Activated CD4-positive, alpha-beta T cell treated with anti-CD3 and anti-CD28 coated beads, Interleukin-2, amount 50 U/mL, for 24 hours (primary cell): Measurements from ENCODE around the gene RTN4R.
"Not testable (repeated sequence)": the region's sequence is repeated elsewhere in the genome, so short reads cannot be mapped to it uniquely, and the experiment has no call there.

ENCODE experiments used
- DNase-seq, 2 donors: peaks; one replicate each; pipeline ENCODE4 v3.0.0-alpha.2; 2020; ENCODE audit warnings: low read depth in 1 of 2, low spot score in 1 of 2

The RTN4R gene

GRCh38 chr22:20289182-20290044, 21.3 kb upstream of the RTN4R start:
- not testable (repeated sequence) for DNase-seq

- DNase-seq, result not testable (repeated sequence)
Measured at GRCh38 chr22:20286784-20287423, 18.8 kb upstream of the RTN4R start.

GRCh38 chr22:20286312-20286660, 18.2 kb upstream of the RTN4R start:
- not testable (repeated sequence) for DNase-seq

GRCh38 chr22:20285473-20286311, 17.6 kb upstream of the RTN4R start:
- peak; percentile 73 to 78 for DNase-seq

GRCh38 chr22:20284471-20285086, 16.5 kb upstream of the RTN4R start:
- DNase-seq, result no peak

- DNase-seq, result no peak
Measured at GRCh38 chr22:20283674-20284066, 15.6 kb upstream of the RTN4R start.

- no peak for DNase-seq
Measured at GRCh38 chr22:20282901-20283673, 15.0 kb upstream of the RTN4R start.

GRCh38 chr22:20281891-20282290, 13.8 kb upstream of the RTN4R start:
- DNase-seq, result no peak

GRCh38 chr22:20281473-20281872, 13.4 kb upstream of the RTN4R start:
- DNase-seq, result not testable (repeated sequence)

GRCh38 chr22:20280866-20281265, 12.7 kb upstream of the RTN4R start:
- DNase-seq, result no peak

GRCh38 chr22:20280163-20280562, 12.0 kb upstream of the RTN4R start:
- DNase-seq, result not testable (repeated sequence)

GRCh38 chr22:20279662-20280134, 11.6 kb upstream of the RTN4R start:
- no peak for DNase-seq

GRCh38 chr22:20278726-20279490, 10.8 kb upstream of the RTN4R start:
- not testable (repeated sequence) for DNase-seq

- DNase-seq, result not testable (repeated sequence)
Measured at GRCh38 chr22:20277936-20278635, 10.0 kb upstream of the RTN4R start.

GRCh38 chr22:20276468-20276867, 8.3 kb upstream of the RTN4R start:
- no peak for DNase-seq

- no peak for DNase-seq
Measured at GRCh38 chr22:20275836-20276235, 7.7 kb upstream of the RTN4R start.

- not testable (repeated sequence) for DNase-seq
Measured at GRCh38 chr22:20275325-20275724, 7.2 kb upstream of the RTN4R start.

GRCh38 chr22:20274374-20274773, 6.3 kb upstream of the RTN4R start:
- not testable (repeated sequence) for DNase-seq

- no peak for DNase-seq
Measured at GRCh38 chr22:20273758-20274181, 5.7 kb upstream of the RTN4R start.
